ENCODE measurements around the gene RAB13.

RAB13 gene

DNA sequence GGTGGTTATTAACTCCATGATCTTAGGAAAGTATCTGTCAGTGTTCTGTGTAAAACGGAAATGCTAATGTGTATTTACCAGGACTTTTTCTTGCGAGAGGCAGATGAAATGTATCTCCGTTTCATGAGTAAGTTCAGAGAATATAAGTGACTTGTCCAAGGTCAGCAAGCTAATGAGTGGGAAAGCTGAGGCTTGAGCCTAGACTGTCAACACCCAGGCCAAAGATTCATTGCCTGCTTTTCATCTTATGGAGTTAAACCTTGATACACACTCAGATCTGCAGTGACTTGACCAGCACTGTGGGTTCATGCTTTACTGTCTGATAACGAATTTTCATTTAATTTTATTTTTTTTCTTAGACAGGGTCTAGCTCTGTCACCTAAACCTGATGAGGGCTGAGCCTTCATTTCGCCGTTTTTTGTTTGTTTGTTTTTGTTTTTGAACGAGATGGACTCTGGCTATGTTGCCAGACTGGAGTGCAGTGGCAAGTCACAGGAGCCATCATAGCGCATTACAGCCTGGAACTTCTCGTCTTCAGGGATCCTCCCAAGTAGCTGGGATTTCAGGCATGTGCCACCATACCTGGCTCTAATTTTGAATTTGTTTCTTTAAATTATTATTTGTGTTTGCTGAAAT is 7.7 kb downstream of the RAB13 start:
- no peak for DNase-seq (ENCODE audit: low read depth in 3 of 3)

DNA sequence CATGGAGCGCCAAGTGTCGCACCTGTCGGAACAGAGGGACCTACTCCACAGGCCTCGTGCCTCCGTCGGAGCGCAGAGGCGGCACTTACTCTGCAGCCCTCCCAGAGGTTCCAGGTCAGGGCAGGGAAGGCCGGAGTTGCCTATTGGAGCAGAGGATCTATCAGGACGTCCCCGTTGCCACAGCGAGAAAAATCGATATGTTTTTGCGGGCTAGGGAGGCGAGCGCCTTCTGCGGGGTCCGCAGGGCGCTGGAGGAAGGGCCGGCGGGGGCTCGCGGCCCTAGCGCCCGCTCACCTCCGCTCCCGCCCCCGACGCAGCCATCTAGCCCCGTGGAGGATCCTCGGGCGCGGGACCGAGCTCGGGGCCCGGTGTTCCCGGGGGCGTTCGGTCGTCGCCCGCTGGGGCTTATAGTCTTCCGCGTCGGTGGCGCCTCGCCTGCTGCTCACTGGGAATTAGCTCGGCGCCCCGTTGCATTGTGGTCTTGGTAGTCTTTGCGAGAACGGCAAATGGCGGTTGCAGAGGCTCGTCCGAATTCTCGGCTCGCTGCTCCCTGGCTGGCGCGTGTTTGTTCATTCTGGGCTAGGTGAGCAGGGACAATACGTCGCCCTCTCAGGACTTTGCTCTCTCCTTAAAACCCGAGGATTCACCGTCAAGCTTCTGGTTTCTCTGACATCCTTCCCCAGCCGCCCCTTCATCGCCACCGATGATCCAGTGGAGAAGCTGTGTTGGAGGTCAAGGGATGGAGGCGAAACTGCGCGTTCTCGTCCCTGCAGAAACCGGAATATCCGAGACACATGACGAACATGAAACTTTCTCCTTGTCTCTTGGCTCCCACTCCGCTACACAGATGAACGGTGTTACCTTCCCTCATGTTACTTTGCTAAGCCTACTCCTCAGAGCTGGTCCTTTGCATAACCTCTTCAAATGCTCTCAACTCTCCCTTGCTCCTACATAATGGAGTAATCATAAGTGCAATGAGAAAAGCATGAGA is 8.6 kb downstream of the RAB13 start, which contains the start of gene JTB:
Gene JTB (minus strand): TSS at position 425 of the 991 bp plus-strand sequence. CDS start 422 bp downstream, at position 3.
- DNase-seq (ENCODE audit: low read depth in 3 of 3) = peak; percentile 77 to 83 (median 78)

DNA sequence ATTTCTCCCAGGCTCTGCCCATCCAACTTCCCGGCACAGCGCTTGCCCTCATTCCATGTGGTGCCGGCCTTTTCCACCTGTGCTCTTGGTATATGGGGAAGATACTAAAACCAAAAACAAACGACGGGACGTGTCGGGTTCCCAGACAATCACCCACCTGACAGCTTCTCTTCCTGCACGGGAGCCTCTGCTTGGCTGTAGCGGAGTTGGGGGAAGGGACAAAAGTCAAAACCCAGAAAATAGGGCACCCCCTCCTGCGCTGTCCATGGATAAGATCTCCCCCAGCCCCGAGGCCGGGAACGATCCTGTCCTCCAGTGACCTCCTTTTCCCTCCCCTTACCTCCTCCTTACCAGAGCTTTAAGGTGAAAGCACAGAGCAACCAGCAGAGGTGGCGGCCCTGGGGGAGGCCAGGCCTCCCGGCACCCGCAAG is 9.3 kb downstream of the RAB13 start:
- DNase-seq (ENCODE audit: low read depth in 3 of 3) = no peak

DNA sequence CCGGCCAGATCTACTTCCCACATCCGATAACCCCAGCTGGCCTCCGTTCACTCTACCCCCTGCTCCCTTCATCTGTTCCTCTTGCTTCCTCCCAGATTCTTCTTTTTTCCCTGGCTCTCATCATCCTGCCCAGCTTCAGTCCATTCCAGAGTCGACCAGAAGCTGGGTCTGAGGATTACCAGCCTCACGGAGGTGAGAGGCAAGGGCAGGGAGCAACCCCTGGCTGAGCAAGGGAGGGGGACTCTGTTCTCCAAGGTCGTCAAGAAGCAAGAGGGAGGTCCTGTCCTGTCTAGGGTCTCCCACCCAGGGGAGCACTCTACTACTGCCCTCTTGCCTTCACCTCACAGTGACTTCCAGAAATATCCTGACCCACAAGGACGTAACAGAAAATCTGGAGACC is 12.6 kb downstream of the RAB13 start:
- DNase-seq (ENCODE audit: low read depth in 3 of 3) = no peak

DNA sequence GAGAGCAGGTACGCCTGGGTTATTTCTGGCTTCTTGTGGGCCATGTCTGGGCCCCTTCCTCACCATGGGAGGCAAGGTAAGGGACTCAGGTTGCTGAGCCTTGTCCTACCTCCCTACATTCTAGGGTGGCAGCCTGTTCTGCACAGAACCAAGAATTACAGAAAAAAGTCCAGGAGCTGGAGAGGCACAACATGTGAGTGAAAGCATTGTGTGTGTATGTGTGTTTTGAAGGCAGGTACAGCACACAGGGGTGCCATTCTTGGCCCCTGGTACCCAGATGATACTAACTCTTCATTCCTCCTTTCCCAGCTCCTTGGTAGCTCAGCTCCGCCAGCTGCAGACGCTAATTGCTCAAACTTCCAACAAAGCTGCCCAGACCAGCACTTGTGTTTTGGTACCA is 13.1 kb downstream of the RAB13 start:
- DNase-seq (ENCODE audit: low read depth in 3 of 3) = no peak

DNA sequence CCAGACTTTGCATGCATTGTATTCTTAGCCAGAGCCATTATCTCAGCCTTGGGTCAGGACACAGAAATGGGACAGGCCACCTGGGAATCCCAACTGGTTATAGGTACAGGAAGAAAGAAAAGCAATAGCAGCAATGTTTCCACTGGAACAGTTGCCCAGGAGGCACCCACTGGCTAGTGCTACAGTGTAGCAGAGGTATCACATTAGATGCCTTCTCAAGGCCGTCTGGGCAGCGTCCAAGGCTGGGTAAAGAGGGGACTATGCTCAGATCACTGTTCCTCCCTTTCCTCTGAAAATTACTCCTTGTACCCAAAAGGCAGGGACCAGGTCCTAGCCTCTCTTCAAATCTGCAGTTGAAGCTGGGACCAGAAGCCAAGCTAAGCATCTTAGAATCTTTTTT is 15.8 kb downstream of the RAB13 start:
- no peak for DNase-seq (ENCODE audit: low read depth in 3 of 3)

DNA sequence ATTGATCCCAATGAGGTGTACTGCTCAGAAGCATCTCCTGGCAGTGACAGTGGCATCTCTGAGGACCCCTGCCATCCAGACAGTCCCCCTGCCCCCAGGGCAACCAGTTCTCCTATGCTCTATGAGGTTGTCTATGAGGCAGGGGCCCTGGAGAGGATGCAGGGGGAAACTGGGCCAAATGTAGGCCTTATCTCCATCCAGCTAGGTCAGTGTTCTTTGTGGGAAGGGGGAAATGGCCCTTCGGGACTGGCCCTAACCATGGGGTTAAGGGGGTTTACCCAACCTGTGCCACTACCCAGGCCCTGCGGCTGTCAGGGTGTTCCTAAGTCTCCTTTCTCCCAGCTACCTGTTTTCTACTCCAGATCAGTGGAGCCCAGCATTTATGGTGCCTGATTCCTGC is 17.2 kb downstream of the RAB13 start:
- DNase-seq (ENCODE audit: low read depth in 3 of 3) = no peak

DNA sequence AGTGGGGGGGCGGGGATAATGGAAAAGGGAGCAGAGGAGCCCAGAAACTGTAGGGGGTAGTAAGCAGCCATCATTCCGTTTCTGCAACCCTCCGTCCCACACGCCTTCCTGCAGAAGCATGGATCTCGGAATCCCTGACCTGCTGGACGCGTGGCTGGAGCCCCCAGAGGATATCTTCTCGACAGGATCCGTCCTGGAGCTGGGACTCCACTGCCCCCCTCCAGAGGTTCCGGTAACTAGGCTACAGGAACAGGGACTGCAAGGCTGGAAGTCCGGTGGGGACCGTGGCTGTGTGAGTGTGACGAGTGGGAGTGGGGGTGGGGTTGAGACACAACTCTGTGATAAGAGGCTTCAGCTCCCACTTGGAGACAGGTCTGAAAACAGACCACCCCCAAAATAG is 17.7 kb downstream of the RAB13 start:
- DNase-seq (ENCODE audit: low read depth in 3 of 3) = no peak

DNA sequence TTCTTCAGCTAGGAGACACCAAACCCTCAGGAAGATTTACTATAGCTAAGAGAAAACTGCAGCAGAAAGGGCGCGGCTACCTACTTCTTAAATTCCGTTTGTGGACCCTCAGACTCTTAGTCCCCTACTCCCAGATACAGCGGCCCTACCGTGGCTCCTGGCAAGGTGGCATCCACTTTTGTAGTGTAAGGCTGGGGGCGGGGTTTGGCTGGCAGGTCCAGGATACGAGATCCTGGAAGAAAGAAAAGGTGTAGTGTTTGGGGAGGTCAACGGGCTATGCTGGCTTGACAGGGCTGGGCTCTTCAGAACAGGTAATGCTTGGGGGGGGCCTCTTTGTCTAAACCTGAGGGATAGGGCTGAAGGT is 18.2 kb downstream of the RAB13 start:
- no peak for DNase-seq (ENCODE audit: low read depth in 3 of 3)

DNA sequence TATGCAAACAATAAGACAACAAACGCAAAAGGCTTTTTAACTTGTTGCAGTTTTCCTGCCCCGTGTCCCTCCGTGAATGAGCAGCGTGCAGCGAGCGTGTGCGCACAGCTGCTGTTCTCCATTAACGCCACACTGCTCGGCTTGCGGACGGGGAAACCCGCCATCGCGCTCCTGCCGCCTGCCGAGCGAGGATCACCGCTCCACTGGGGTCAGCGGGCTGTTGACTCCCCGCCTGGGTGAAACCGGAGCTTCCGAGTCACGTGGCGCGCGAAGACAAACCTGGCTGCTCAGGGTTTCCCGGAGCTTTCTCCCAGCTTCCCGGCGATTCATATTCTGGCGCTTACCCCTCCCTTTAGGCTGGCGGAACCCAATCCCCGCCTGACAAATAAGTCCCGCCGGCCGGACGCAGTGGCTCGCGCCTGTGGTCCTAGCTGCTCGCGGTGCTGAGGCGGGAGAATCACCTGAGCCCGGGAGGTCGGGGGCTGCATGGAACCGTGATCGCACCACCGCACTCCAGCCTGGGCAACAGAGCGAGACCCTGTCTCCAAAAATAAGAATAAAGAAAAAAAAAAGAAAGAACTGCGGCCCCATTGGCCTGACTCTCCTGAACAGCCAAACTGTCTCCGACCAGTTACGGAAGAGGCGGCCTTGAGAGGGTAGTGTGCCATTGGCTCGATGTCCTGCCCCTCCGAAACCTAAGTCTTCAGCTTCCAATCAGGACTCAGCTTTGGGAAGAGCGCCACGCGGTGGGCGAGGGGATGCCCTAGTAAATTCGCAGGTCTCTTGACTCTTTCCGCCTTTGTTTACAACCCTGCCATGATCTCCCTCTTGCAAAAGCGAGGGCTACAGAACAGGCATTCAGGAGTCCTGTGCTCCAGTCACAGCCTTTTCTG is 18.8 kb downstream of the RAB13 start, which contains the start of gene CREB3L4:
Gene CREB3L4 (plus strand): TSS at position 796 of the 893 bp plus-strand sequence. CDS start 624 bp downstream, outside the sequence.
- DNase-seq (ENCODE audit: low read depth in 3 of 3) = peak; percentile 63 to 76 (median 75)

DNA sequence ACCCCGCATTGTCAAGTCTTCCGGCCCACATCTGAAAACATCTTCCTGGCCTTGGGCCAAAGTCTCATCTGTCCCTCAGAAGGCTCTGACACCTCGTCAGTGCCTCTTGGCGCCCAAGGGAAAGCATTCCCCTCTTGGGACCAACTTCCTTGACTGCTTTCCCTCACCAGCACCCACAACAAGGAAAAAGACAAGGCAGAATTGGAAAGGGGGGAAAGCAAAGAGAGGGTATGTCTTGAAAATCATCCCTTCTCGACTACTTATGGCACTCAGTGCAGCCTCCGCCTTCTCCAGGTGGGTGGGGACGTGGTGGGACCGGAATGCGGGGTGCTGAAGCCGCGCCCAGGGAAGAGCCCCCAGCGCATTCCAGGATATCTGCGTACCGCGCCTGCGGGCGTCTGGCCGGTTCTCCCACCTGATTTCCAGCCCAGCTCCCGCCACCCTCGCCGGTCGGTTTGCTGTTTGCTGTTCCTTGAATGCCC is 22.2 kb downstream of the RAB13 start:
- no peak for DNase-seq (ENCODE audit: low read depth in 3 of 3)

DNA sequence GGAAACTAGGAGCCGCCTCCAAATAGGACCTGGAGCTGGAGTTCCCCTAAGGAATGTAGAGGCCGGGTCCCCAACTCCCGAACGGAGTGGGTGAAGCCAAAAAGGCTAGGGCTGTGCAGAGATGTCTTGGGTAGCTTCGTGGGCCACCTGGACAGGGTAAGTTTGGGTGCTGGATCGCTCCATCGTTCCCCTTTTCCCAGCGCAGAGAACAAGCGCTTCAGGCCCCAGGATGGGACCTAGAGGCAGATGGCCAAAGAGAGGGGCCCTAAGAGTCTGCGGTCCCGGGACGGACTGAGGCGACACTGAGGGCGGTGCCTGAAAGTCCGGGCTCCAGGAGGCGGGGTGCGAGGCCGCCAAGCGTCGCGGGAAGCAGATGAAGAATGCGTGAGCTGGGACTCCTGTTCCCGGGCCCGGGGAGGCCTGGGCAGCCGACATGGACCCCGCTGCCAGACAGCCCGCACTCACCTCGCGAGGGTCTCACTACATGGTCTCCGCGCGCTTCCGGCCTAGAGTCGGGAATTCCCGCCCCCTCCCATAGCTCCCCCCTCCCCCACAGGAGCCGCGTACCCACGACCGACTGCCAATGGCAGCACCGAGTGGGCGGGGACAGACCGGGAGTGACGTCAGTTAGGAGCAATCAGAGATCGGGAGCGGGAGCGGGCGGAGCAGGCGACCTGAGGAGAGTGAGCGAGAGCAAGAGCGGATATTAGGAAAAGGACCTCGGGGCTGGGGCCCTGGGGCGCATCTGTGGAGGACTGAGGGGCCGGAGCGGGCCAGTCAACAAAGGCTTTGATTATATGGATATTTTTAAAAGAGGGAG is 22.9 kb downstream of the RAB13 start, which contains the start of gene SLC39A1:
Gene SLC39A1 (minus strand): TSS at position 508 of the 820 bp plus-strand sequence. CDS start 822 bp downstream, outside the sequence.
- peak; percentile 89 to 98 (median 93) for DNase-seq (ENCODE audit: low read depth in 3 of 3)

DNA sequence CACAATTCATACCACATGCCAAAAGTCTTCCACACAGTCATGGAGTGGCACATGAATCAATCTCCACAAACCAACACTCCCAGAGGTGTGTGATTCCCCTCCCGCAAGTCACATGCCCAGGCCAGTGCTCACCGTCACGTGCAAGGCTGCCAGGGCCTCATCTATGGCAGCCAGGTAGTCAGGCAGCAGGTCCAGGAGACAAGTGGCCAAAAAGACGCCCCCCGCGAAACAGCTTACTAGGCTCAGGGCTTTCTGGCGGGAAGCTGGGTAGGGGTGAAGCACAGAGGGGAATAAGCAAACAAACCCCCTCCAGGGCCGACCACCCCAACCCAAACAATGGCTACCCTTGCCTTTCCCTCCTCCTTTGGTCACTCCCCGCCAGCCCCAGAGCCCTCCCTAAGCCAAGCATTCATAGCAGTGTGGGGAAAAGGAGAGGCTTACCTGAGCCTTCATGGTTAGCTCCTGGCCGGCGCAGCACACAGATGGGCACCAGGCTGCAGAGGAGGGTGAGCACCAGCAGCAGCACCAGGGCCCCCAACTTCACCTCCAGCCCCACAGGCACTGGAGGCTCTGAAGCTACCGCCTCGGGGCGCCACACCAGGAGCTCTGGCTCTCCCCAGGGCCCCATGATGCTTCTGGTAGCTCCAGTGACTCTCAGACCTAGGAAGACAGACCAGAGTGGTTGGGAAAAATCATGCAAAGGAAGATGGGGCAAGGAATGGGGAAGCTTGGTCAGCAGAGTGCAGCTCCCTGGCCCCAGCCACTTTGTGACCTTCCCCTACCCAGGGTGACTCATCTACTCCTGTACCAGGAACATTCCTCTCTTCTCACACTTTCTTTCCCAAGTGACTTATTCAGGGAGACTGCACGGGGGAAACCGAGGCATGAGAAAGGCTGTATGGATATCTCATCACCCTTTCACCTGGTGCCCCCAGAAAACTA is 23.8 kb downstream of the RAB13 start:
- no peak for DNase-seq (ENCODE audit: low read depth in 3 of 3)

DNA sequence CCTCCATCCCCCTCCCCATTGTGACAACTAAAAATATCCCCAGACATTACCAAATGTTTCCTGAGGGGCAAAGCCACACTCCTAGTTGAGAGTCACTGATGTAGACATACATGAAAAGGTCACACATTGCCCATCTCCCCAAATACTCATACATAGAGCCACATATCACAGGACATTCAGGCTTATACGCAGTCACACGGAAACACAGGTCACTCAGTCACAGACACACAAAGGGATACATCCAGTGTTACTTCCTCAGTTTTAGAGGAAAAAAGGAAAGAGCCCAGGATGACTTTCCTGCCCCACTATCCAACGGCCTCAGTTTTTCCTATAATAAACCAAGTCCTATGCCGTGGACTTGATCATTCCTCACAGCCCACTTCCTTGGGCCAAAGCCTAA is 24.7 kb downstream of the RAB13 start:
- no peak for DNase-seq (ENCODE audit: low read depth in 3 of 3)

DNA sequence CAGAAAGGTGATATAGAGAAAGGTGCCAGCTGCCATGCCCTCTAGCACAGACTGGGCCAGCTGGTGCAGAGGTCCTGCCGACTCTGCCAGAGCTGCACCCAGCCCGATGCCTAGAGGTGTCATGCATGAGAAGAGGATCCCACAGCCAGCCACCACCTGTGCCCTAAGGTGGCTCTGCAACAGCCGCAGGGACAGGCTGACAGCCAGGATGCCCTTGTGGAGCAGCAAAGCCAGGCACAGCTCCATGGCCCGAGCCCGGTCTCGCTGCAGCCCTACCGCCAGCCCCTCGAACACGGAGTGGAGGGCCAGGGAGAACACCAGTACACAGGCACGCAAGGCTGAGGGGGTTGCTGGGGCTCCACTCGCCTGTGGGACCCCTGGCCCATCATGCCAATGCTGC is 25.9 kb downstream of the RAB13 start:
- DNase-seq (ENCODE audit: low read depth in 3 of 3) = no peak

DNA sequence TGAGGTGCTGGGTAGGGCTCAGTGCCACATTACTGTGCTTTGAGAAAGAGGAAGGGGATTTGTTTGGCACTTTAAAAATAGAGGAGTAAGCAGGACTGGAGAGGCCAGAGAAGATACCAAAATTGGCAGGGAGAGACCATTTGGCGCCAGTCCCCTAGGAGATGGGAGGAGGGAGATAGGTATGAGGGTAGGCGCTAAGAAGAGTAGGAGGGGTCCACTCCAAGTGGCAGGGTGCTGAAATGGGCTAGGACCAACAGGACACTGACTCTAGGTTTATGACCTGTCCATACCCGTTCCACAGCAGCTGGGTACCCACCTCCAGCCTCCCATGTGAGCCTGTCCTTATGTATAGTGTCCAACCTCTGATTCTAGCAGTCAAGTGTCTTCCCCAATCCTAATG is 26.7 kb downstream of the RAB13 start:
- DNase-seq (ENCODE audit: low read depth in 3 of 3) = no peak

DNA sequence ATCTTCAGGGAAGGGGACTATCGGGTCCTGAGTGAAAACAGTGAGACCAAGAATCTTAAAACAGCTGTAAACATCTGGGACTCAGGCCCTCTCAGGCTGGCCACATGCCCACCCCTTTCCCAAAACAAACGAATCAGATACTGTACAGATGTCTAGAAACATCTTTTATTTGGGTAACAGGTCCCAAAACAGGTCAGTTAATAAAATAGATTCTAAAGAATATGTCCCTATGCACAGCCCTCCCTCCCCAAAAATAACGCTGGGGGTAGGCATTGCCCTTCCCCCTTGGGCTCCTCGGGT is 27.2 kb downstream of the RAB13 start:
- no peak for DNase-seq (ENCODE audit: low read depth in 3 of 3)

DNA sequence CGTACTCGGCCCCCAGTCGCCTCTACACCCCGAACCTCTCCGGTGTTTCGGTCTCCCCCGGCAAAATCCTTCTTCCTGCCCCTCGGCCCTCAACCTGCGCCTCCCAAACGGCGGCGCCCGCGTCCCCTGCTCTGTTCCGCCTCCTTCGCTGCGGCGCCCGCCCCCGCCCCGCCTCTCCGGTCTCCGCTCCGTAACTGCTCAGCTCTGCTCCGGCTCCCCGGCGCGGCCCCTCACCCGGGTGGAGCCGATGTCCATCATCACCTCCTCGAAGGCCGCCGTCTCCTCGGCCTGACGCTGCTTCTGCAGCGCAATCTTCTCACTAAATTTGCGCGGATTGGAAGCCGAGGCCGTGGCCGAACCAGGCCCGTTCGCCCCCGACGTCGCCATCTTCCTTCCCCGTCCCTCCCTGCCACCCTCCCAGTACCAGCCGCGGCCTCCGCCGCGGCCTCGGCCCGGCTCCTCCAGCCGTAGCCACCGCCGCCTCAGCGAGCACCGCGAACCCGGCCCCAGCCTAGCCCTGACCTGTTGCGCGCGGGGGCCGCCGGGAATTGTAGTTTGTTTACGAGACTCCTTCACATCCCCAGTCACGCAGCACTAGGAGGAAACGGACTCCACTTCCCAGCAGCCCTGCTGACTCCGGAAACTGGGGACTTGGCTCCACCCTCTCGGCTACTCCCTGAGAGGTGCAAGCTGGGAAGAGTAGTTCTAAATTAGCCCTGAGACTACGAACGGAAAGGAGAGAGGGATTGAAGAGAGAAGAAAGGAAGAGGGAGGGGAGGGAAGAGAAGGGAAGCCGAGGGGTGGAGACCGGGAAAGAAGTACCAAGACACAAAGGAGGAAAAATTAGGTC is 27.8 kb downstream of the RAB13 start, which contains the start of gene CRTC2:
Gene CRTC2 (minus strand): TSS at position 502 of the 850 bp plus-strand sequence. CDS start 115 bp downstream, at position 387.
- peak; percentile 96 for DNase-seq (ENCODE audit: low read depth in 3 of 3)

DNA sequence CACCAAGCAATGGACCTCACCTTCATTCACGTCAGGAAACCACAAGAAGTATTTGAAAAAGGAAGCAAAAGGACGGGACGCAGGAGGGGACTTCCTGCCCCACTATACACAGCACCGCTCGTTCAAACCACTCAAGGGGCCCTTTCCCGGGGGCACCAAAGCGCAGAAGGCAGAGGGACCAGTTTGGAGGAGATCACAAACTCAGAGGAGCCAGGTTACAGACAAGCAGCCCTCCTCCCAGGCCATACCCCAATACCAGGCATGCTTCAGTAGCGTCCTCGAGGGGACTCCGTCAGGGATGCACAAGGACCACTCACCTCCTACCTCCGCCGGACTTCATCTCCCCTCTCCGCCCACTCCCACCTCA is 28.4 kb downstream of the RAB13 start:
- no peak for DNase-seq (ENCODE audit: low read depth in 3 of 3)

All from stimulated activated CD4-positive, alpha-beta T cell treated with anti-CD3 and anti-CD28 coated beads, TNF-alpha, amount 100 ng/mL, for 48 hours (primary cell).